AG04449 (cell line): ENCODE data around the gene OR6C68.
"Not testable (repeated sequence)": the region's sequence is repeated elsewhere in the genome, so short reads cannot be mapped to it uniquely, and the experiment has no call there.

ENCODE experiments used
- CTCF ChIA-PET: fragments of 350-600 bp; formaldehyde crosslinking; extraction: SDS; loops from one replicate; lab custom pipeline; 2021; ENCODE audit warnings: antibody characterized with exemption; lab: Yijun Ruan, JAX
- POLR2A ChIA-PET: fragments of 400-600, 350-600 bp; formaldehyde crosslinking; extraction: SDS; loops from one replicate; lab custom pipeline; 2020; ENCODE audit warnings: antibody characterized with exemption, inconsistent platforms; lab: Yijun Ruan, JAX
- DNase-seq: peaks from one replicate; pipeline ENCODE4 v3.0.0-alpha.2; 2010; ENCODE audit warnings: low read depth, low spot score
- H3K4me3 ChIP-seq: 2 replicates; pipeline ENCODE4 v1.5.1; 2011; ENCODE audit warnings: low read depth, mild to moderate bottlenecking, control low read depth, low read length
- CTCF ChIP-seq: IDR thresholded peaks from one replicate; pipeline ENCODE4 v1.5.1; 2011; ENCODE audit warnings: mild to moderate bottlenecking, moderate library complexity, low read length, control low read depth, inconsistent platforms; ENCODE audit not compliant: insufficient read depth; ENCODE audit errors: missing control alignments

Gene OR6C68

GRCh38 chr12:55469291-55469690 is 22.9 kb upstream of the OR6C68 start:
- no peak for TF ChIP-seq CTCF
- no peak for DNase-seq
- POLR2A ChIA-PET, result no interaction called here
- no peak overlapping the region for H3K4me3 ChIP-seq
- CTCF ChIA-PET, result no interaction called here

GRCh38 chr12:55470088-55470829 is 21.9 kb upstream of the OR6C68 start, which contains the start of gene OR6C70:
OR6C70 (minus strand) TSS chr12:55470138; CDS start chr12:55470138, 0 bp downstream.
- TF ChIP-seq CTCF, result no peak
- ChIA-PET POLR2A (no interaction called here), CTCF (no interaction called here)
- H3K4me3 ChIP-seq, result no peak within 1 kb of the TSS
- no peak for DNase-seq

GRCh38 chr12:55472264-55472663 is 19.9 kb upstream of the OR6C68 start:
- DNase-seq, result no peak
- no peak overlapping the region for H3K4me3 ChIP-seq
- ChIA-PET POLR2A (no interaction called here), CTCF (no interaction called here)
- TF ChIP-seq CTCF, result no peak

GRCh38 chr12:55479136-55479535 is 13.0 kb upstream of the OR6C68 start:
- CTCF ChIA-PET, DNase-seq, POLR2A ChIA-PET, H3K4me3 ChIP-seq: not testable (repeated sequence)

GRCh38 chr12:55484284-55484683 is 7.9 kb upstream of the OR6C68 start:
- DNase-seq, POLR2A ChIA-PET, H3K4me3 ChIP-seq, CTCF ChIA-PET: not testable (repeated sequence)

GRCh38 chr12:55495490-55495889 is 3.3 kb downstream of the OR6C68 start:
- no peak for DNase-seq
- H3K4me3 ChIP-seq, result no peak overlapping the region
- CTCF ChIA-PET, result no interaction called here
- no peak for TF ChIP-seq CTCF
- POLR2A ChIA-PET, result no interaction called here

- ChIA-PET POLR2A (no interaction called here), CTCF (no interaction called here)
- no peak for DNase-seq
- no peak overlapping the region for H3K4me3 ChIP-seq
- TF ChIP-seq CTCF, result no peak
Observed at GRCh38 chr12:55499231-55499630, 7.1 kb downstream of the OR6C68 start.
